NCI-H187 (cell line): ENCODE results near the gene GADD45B.
A peak's percentile ranks its signal among the peaks of the same experiment; 100 is the strongest.
"Not testable (repeated sequence)": the region's sequence is repeated elsewhere in the genome, so short reads cannot be mapped to it uniquely, and the experiment has no call there.

Source experiments
- DNase-seq, 2 experiments: peaks; one replicate each; lab custom pipeline; 2025; lab: John Stamatoyannopoulos, UW

Gene GADD45B

DNA sequence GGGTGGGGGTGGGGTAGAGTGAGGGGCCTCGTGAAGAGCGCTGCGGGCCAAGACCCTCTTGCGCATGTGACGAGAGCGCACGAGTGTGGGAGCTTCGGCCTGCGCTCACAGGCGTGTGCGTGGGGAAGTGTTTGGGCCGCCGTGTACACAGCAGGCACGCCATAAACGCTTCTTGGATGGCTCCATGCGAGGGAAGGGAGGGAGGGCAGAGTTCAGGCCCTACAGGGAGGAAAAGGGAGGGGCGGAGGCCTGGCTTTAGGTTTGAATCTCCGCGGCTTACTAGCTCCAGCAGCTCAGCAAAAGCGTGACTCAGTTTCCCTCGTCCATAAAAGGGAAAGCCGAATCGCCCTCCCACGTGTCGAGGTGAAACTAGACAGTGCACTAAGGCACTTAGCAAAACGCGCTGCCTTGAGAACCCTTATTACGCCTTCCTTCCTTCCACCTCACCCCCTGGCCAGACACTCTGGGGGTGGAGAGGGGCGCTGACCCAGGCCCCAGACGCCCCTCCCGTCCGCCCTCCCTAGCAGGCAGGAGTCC is 12.5 kb downstream of the GADD45B start:
- no peak for DNase-seq

- DNase-seq, result no peak
Measured at GRCh38 chr19:2488942-2489731, 13.2 kb downstream of the GADD45B start.

DNA sequence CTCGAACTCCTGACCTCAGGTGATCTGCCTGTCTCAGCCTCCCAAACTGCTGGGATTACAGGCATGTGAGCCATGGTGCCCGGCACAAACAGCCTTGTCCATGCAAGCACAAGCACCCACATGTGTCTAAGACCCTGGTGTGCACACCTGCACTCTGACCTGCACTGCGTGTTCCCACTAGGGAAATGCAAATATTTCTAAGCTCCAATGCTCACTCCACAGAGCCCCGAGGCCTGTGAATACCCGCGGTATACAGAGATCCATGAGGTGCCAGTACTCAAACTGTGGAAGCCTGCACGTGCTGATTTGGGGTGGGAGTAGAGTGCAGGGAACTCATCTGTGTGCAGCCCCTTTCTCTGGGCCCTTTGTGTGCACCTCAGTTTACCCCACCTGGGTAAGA is 14.7 kb downstream of the GADD45B start:
- DNase-seq, result no peak

DNA sequence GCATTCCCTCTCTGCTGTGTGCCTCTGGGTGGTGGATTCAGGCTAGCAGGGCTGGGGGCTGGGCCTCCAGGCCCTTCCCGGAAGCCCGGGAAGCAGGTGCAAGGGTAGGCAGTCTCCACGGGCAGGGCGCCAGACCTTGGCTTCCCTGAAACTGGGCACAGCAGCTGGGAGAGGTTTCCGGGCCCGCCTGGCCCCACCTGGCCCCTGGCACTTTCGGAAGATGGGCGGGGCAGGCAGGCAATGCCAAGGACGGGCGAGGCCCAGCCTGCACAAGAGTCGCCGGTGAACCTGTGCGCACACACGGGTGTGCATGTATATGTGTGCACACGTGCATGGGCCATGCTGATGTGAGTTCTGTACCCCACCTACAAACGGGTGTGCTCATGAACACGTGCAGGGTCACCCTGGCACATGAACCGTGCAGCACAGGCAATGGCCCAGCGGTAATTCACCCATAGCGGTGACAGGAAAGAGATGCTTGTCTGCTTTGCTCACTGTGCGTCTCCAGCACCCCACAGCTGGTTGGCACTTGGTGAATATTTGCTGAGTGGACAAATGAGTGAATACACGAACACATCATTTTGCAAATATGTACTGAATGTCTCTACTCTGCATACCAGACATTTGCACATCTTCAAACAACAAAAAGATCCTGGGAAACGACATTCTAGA is 15.3 kb downstream of the GADD45B start:
- DNase-seq, result no peak

- no peak for DNase-seq
Measured at GRCh38 chr19:2492870-2493269, 16.9 kb downstream of the GADD45B start.

DNA sequence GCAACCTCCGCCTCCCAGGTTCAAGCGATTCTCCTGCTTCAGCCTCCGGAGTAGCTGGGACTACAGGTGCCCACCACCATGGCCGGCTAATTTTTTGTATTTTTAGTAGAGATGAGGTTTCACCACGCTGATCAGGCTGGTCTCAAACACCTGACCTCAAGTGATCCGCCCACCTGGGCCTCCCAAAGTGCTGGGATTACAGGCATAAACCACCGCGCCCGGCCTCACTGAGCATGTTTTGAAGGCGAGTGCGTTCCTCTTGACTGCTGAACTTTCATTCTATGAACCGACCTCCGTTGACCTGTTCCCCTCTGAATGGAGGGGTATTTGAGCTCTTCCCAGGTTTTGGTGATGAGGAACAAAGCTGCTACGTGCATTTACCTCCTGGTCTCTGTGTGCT is 17.5 kb downstream of the GADD45B start:
- DNase-seq, result not testable (repeated sequence)

- DNase-seq, result no peak
Measured at GRCh38 chr19:2494084-2494446, 18.1 kb downstream of the GADD45B start.

- no peak for DNase-seq
Measured at GRCh38 chr19:2494447-2495129, 18.7 kb downstream of the GADD45B start.

- no peak for DNase-seq
Measured at GRCh38 chr19:2495130-2495641, 19.3 kb downstream of the GADD45B start.

DNA sequence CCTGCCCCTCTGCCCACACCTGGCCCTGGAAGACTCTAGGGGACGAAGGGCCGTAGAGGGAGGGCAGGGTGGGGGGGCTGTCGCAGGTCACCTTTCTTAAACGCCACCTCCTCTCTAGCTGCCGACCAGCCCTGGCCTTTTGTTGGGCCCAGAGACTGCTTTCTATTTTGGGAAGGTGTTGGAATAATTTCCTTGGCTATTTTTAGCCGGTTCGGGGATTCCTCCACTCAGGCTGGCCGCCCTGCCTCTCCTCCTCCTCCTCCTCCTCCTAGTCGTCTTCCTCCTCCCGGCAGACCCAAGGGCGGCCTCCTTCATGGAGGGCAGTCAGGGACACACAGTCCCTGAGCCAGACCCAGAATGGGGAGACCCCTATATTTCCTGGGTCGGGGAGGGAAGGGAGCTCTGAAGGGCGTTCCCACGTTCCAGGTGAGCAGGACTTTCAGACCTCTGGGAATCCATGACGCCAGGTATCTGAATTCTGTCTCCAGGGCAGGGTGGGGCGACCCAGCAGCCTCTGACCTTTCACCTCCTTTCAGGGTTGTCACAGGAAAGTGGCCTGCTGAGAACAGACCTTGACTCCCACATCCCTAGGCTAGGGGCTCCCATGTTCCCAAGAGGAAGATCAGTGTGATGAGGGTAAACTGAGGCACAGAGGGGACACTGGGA is 19.9 kb downstream of the GADD45B start:
- DNase-seq, result no peak

GRCh38 chr19:2497186-2497585 is 21.3 kb downstream of the GADD45B start:
- DNase-seq, result no peak

- no peak for DNase-seq
Measured at GRCh38 chr19:2500156-2500555, 24.2 kb downstream of the GADD45B start.

DNA sequence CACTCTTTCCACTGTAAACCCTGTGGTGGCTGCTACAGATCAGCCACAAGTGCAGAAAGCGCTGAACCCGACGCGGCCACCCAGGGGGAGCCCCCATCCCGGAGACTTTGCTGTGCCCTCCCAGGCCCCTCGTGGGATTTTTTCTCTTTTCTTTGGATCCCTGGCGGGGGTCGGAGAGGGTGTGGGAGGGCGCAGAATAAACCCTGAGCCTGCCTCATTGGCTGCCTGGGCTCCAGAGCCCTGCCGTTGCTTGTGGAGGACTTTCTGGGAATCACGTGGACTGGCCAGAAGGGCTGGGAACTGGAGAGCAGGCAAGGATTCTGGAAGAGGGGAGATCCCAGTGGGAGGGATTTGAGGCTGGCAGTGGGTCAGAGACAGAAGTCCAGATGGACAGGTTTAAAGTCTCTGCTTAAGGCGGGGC is 24.9 kb downstream of the GADD45B start:
- no peak for DNase-seq

GRCh38 chr19:2503521-2504109 is 27.7 kb downstream of the GADD45B start:
- DNase-seq, result no peak

DNA sequence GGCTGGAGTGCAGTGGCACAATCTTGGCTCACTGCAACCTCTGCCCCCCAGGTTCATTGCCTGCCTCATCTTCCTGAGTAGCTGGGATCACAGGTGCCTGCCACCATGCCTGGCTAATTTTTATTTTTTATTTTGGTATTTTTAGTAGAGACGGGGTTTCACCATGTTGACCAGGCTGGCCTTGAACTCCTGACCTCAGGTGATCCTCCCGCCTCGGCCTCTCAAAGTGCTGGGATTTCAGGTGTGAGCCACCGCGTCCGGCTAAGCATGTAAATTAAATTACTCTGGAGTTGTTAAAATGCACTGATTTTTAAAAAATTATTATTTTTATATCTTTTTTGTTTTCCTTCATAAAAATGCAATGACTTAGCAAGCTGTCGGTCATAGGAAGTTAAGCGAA is 30.7 kb downstream of the GADD45B start:
- DNase-seq, result not testable (repeated sequence)

GRCh38 chr19:2507109-2507508 is 31.2 kb downstream of the GADD45B start:
- peak; percentile 56 to 68 for DNase-seq

GRCh38 chr19:2509096-2509495 is 33.2 kb downstream of the GADD45B start:
- no peak for DNase-seq

DNA sequence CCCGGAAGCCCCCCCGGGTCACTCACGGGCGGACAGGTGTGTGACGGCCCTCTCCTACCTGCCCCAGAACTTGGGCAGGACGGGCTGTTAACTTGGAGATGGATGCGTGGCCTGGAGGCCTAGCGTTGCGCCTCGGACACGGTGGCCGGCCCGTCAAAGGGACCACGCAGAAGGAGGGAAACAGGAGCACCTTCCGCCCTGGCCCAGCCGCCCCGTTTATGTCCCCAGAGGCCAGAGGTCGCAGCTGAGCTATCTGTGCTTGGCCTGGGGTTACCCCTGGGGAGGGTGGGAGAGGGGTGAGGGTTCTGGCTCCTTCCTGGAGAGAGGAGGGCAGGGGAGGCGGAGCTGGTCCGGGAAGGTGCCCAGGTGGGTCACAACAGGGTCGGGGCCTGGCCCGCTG is 35.6 kb downstream of the GADD45B start:
- no peak for DNase-seq

DNA sequence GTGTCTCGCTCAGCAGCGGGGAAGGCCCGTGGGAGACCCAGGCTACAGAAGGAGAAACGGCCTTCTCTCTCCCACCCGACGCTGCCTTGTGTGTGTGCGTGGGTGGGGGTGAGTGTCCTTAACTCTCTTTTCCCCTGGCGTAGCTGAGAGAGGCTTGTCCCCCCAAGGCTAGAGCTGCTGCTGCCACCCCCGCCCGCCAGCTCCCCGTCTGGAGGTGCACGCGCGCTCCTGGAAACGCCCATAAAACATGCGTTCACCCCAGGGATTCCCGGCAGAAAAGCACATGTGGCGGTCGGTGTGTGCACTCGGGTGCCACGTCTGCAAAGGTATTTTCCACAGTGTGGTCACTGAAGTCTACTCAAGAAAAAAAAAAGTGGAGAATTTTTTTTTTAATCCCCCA is 36.1 kb downstream of the GADD45B start:
- DNase-seq, result no peak

DNA sequence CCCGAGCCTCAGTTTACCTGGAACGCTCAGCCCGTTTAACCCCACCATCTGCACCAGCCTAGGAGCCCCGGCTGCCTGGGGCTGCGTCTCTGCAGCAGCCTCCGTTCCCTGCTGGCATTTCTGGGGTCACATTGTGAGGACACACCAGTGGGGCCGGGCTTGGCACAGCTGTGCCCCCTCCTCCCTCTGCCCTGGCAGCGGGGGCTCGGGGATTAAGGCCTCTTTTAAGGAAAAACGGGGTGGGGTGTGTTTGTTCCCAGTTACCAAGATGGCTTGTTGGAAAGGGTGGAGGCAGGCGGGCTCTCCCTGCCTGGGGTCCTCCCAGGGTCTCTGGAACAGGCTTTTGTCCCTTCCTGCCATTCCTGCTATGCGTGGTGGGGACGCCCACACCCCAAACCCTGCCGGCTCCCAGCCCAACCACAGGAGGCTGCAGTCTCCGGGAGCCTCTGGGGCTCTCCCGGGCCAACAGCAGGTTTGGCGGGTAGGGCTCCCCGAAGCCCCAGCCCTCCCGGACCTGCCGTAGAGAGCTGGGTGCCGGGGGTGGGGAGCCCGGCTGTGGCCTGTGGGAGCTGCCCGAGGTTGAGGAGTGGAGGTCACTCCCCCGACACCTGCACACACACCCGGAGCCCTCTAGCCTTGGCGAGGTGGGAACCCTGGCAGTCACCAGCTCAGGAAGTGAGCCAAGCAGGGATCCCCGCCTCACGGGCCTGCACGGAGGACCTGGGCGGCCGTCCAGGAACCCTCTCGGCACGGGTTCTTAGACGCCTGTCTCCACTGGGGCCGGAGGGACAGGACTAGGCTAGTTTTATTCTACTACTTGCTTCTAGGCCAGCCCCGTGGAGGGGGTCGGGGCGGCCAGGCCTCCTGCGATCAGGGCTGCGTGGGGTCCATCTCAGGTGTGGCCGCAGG is 36.9 kb downstream of the GADD45B start:
- no peak for DNase-seq
